Left cardiac atrium (tissue), 4 donors: ENCODE data around the gene EIF4G3. TPM values are rescaled to one million over a fixed set of nuclear protein-coding genes. Genes with fewer than 3 reads are reported as not detected.

Experiments
- ATAC-seq, 2 donors: fragments of 200-7000 bp; cut with Tn5 transposase; one replicate each; pipeline ENCODE4 v1.9.1; 2020; ENCODE audit warnings: mild to moderate bottlenecking in 2 of 2, moderate library complexity in 2 of 2
- DNase-seq: peaks from one replicate; pipeline ENCODE4 v3.0.0-alpha.2; 2020
- intact Hi-C, 2 donors: fragments of 100-400 bp; cut with DNase I; formaldehyde crosslinking; loops; one replicate each; pipeline versions ENCODE4 v1.14.1 to v1.15.1; 2022 to 2023
- total RNA-seq, 2 donors: library from RNA; stranded (reverse); fragmentation: NEBNext Ultra II Directional; extraction: Animal tissue kit (Norgen Biotek cat#: 25700); gene quantifications; one replicate each; pipeline ENCODE4 v1.2.1, GENCODE V29; 2021
- donor health status: DM: no; HTN: yes; CAD: no.
- donor health status: DM: no; HTN: yes; CAD: no; lungs with severe emphysema.
- donor health status: DM: yes; HTN: yes; CAD: no.
- donor health status: Dilated cardiomyopathy.

EIF4G3 gene
- total RNA-seq, 2 donors from 2014 or later: 38.2 to 48.2 TPM

DNA sequence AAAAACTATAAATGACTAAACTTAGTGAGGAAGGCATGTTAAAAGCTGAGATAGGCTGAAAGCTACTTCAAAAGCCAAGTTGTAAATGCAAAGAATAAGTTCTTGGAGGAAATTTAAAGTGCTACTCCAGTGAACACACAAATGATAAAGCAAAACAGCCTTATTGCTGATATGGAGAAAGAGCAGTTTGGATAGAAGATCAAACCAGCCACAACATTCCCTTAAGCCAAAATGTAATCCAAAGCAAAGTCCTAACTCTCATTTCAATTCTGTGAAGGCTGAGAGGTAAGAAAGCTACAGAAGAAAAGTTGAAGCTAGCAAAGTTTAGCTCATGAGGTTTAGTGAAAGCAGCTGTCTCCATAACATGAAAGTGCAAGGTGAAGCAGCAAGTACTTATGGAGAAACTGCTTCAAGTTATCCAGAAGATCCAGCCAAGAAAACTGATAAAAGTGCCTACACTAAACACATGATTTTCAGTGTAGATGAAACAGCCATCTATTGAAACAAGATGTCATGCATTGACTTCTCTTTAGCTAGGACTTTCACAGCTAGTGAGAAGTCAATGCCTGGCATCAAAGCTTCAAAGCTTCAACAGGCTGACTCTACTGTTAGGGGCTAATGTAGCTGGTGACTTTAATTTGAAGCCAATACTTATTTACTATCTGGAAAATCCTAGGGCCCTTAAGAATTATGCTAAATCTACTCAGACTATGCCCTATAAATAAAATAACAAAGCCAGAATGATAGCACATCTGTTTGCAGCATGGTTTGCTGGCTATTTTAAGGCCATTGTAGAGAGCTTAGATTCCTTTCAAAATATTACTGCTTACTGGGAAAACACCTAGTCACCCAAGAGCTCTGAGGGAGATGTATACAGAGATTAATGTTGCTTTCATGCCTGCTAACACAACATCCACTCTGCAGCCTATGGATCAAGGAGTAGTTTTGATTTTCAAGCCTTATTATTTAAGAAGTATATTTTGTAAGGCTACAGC lies 188.6 kb downstream of the EIF4G3 start:
- ATAC-seq (no peak), DNase-seq (no peak)
- intact Hi-C loops: no loop called here

DNA sequence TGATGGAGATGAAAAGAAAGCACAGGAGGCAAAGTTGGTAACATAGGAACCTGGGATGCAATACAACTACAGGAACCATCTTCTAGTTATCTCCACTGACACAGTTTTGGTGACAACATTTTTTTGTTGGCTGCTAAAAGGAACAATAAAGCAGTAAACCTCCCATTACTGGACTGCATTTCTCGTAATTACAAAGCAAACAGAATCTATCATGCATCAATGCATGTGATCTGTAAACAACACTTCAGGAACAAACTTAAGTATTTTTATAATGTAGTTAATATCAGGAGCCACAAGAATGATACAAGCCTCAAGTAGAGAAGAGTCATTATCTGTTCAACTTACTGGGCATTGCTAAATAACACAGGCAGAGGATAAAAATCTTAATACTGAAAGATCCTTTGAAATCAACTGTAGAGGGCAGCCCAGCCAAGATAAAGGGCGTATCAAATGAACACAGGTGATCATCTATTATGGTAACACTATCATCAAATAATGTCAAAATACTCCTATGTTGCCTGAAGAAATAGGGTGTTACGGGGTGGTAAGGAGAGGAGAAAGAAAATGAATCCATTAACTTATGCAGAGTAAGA lies 193.3 kb downstream of the EIF4G3 start:
- no peak for DNase-seq
- no peak for ATAC-seq
- intact Hi-C loops: loop anchor here (2.0 to 5.0 kb wide), 2 partner anchors 209 to 211 kb away; no protein-coding TSS in a partner anchor

GRCh38 chr1:20982316-20982715 lies 194.4 kb downstream of the EIF4G3 start:
- ATAC-seq (no peak), DNase-seq (no peak)
- intact Hi-C loops: loop anchor here (2.0 to 5.0 kb wide), 2 partner anchors 210 to 212 kb away; no protein-coding TSS in a partner anchor

GRCh38 chr1:20981915-20982314 lies 194.8 kb downstream of the EIF4G3 start:
- intact Hi-C loops: loop anchor here (2.0 to 5.0 kb wide), 2 partner anchors 210 to 213 kb away; no protein-coding TSS in a partner anchor
- ATAC-seq (peak in 1 of 2 donors; percentile 63), DNase-seq (no peak)

DNA sequence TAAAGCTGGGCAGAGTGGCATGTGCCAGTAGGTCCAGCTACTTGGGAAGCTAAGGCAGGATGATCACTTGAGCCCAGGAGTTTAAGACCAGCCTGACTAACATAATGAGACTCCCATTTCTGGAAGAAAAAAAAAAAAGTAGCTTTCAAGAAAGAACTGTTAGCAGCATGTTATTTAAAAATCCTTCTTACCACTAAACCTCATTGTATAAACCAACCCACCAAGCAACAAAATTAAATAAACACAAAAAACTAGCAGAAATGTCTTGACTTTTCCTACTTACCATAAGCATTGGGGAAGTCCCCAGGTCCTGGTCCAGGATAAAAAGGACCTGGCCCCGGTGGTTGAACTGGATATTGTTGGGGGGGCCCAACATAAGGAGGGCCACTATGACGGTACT lies 196.6 kb downstream of the EIF4G3 start:
- intact Hi-C loops: loop anchor here in 1 of 2 donors (5.0 kb wide), 1 partner anchor 212 kb away; no protein-coding TSS in a partner anchor
- ATAC-seq (no peak), DNase-seq (no peak)

DNA sequence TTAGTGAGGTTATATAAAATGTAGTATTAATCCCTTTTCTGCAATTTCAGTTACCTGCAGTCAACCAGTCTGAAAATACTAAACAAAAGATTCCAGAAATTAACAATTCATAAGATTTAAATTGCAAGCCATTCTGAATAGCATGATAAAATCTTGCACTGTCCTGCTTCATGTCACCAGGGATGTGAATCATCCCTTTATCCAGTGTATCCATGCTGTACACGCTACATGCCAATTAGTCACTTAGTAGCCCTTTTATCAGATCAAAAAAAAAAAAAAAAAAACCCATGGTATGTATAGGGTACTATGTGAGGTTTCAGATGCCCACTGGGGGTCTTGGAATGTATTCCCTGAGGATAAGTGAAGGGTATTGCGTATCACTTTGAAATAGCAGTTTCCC lies 198.3 kb downstream of the EIF4G3 start:
- ATAC-seq: no peak
- intact Hi-C loops: no loop called here
- DNase-seq: no peak

DNA sequence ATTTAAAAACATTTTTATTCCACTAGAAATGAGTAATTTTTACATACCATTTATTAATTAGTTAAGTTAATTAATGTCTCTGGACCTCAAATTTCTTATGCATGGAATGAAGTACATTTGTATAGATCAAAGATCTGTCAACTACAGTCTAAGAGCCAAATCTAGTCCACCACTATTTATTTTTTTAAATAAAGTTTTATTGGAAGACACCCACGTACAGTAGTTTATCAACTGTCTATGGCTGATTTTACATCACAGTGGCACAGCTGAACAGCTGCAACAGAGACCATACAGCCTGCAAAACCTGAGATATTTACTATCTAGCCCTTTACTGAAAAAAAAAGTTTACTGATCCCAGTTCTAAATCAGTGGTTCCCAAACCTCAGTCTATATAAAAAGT lies 201.0 kb downstream of the EIF4G3 start:
- intact Hi-C loops: no loop called here
- ATAC-seq (no peak), DNase-seq (no peak)

DNA sequence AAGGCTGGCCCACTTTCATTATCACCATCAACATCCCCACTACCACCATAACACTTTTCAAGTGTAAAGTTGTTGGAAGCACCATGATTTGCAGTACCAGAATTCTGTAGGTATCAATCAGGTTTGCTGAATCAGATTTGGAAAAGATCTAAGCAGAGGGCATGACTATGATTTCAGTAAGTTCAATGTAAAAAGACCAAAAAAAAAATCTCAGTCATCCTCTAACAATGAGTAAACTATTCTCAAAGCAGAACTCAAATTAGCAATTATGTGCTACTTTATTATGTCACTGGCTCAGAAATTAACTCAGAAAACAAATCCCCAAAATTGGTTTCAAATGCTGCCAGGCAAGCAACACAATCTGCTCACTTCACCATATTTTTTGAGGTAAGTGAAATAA lies 201.7 kb downstream of the EIF4G3 start:
- no peak for ATAC-seq
- intact Hi-C loops: no loop called here
- no peak for DNase-seq

DNA sequence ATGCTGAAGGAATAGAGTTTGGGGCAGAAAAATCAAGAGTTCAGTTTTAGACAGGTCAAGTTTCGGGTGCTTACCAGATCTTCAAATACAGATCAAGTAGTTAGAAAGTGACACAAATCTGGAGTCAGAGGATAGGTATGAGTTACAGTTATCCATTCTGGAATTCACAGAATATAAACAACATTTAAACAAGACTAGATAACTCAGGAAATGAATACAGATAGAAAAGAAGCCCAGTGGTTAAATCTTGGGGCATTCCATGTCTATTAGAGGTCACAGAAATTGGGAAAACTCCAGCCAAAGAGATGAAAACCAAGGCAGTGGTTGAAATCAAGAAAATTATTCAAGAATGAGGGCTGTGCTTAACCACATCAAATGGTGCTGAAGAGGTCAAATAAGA lies 202.6 kb downstream of the EIF4G3 start:
- intact Hi-C loops: no loop called here
- ATAC-seq: no peak
- DNase-seq: no peak

GRCh38 chr1:20972855-20973254 lies 203.8 kb downstream of the EIF4G3 start:
- intact Hi-C loops: no loop called here
- ATAC-seq: no peak

DNA sequence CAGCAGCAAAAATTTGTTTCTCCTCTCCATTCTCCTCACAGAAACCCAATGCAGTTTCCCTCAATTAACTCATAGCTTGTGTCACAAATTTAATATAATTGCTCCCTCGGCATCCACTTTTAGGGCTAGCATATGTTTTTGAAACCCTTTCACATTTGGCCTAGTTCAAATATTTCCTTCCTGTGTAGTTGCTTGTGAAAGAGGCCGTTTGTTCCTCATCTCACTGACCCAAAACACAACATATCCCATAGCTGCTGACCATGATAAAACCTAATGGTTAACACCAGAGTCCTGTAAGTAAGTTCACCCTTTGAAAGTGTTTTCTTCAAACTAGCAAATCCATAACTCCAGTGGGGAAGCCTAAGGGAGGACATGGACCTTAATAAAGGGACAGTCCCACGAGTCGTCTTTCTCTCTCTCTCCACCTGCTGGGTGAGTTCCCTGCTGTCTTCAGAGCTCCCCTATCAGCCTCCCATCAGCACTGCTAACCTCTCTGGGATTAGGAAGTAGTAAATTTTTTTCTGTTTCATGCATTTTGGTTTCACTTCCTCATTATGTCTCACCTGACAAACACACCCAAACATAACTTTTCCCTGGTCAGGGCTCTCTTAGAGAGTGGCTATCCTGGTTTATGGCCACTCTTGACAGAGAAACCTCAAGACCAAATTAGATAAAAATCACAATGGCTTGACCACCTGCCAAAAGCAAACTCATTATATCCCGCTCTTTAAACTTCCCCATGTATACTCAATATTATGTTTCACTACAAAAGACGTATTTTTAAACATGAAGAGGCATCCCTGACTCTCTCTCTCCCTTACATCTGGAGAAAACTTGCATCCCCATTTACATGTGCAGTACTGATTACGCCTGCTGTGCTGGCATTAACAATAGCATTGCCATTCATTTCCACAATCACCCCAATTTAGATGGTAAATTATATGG lies 211.9 kb downstream of the EIF4G3 start:
- intact Hi-C loops: no loop called here
- ATAC-seq (peak in 1 of 2 donors; percentile 46), DNase-seq (no peak)

More at GRCh38 chr1:20972855-20973254, 203.8 kb downstream of the EIF4G3 start:
- DNase-seq: no peak

GRCh38 chr1:20962576-20963258 lies 214.0 kb downstream of the EIF4G3 start:
- intact Hi-C loops: no loop called here
- ATAC-seq (peak; percentile 70 to 72), DNase-seq (no peak)

DNA sequence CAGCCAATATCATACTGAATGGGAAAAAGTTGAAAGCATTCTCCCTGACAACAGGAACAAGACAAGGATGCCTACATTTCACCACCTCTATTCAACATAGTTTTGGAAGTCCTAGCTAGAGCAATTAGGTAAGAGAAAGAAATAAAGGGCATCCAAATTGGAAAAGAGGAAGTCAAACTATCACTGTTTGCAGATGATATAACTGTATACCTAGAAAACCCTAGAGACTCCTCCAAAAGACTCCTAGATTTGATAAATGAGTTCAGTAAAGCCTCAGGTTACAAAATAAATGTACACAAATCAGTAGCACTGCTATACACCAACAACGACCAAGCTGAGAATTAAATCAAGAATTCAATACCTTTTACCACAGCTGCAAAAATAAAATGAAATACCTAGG lies 218.3 kb downstream of the EIF4G3 start:
- DNase-seq (no peak), ATAC-seq (no peak)
- intact Hi-C loops: no loop called here

DNA sequence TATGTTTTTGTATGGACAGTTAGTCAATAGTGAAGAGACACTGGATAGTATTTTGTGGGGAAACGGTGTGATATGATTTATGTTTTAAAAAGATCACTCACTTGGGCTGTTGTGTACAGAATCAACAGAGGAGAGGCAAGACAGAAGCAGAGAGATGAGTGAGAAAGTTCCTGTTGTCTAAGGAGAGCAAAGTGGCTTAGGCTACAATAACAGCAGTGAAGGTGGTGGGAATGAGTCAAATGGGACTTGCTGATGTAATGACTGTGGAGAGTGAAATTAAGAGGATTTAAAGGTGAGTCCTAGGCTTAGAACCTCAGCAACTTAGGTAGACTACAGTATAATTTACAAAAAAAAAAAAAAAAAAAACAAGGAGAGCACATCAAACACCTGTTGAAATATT lies 220.4 kb downstream of the EIF4G3 start:
- ATAC-seq (no peak), DNase-seq (no peak)
- intact Hi-C loops: no loop called here

DNA sequence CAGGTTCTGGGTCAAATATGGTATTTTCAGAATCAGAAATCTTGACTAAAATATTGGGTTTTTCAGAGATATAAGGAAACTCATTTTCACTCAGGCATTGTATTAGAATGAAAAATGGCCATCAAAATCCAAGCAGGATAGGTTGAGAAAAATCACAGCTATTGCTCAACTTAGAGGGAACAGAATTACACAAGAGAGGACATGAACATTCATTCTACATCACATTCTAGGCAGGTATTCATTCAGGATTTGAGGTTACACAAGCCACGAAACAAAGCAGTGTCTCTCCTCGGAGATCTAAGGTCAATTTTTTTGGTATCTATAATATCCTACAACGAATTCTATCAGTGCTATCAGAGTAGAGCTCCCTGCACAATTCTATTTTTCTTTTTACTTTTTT lies 226.0 kb downstream of the EIF4G3 start:
- intact Hi-C loops: no loop called here
- DNase-seq: no peak
- no peak for ATAC-seq

GRCh38 chr1:20949871-20950590 lies 226.7 kb downstream of the EIF4G3 start:
- DNase-seq (no peak), ATAC-seq (no peak)
- intact Hi-C loops: no loop called here

DNA sequence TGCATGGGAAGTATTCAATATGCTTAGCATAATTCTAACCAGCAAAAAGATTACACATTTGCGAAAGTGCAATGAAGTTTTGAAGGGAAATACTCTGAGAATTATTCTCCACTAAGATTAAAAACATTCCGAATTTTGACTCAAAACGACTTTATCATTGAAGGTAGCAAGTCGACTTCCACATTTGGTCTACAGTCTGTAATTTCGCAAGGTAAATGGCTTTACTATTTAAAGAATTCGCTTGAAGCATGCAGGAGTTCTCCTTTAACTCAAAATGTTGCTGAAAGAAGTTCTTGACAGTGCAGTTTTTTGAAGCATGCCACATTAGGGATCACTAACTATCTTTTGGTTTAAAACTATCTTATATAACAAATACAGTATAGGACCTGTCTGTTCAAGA lies 228.6 kb downstream of the EIF4G3 start:
- ATAC-seq (no peak), DNase-seq (no peak)
- intact Hi-C loops: no loop called here

- intact Hi-C loops: no loop called here
- ATAC-seq (no peak), DNase-seq (no peak)
These were observed 229.3 kb downstream of the EIF4G3 start for GRCh38 chr1:20947409-20947808.
